Limb (tissue), 2 donors: ENCODE measurements around the gene ANKRD45.
"Not testable (repeated sequence)": the region's sequence is repeated elsewhere in the genome, so short reads cannot be mapped to it uniquely, and the experiment has no call there.

Source experiments
- DNase-seq, 2 donors: peaks; one replicate each; pipeline ENCODE4 v3.0.0-alpha.2; 2016; ENCODE audit errors: extremely low spot score in 2 of 2

Gene ANKRD45

DNA sequence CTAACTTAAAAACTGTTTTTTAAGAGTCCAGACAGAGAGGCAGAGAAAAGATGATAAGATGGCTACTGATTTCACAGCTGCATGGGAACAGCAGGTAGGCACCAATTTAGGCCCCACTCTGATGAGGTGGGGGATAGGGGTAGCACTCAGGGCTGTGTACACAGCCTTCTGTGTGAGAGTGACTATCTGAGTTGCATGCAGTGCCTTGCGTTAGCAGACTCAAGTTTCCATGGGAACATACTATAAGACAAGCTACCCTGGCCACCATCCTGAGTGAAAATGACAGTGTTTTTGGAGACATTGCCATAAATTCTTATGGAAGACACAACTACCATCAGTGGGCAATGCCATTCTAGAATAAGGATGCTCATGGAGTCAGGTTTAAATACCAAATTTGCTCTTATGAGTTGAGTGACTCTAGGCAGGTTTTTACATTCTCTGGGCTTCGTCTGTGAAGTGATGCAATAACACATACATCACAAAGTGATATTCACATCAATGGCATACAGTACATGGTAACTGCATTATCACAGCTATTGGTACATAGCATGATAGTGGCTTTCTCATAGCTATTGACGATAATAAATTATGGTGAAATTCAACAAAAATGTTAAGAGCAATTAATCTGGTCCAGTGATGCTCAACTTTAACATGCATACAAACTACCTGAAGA, 97.3 kb downstream of the ANKRD45 start:
- no peak for DNase-seq

DNA sequence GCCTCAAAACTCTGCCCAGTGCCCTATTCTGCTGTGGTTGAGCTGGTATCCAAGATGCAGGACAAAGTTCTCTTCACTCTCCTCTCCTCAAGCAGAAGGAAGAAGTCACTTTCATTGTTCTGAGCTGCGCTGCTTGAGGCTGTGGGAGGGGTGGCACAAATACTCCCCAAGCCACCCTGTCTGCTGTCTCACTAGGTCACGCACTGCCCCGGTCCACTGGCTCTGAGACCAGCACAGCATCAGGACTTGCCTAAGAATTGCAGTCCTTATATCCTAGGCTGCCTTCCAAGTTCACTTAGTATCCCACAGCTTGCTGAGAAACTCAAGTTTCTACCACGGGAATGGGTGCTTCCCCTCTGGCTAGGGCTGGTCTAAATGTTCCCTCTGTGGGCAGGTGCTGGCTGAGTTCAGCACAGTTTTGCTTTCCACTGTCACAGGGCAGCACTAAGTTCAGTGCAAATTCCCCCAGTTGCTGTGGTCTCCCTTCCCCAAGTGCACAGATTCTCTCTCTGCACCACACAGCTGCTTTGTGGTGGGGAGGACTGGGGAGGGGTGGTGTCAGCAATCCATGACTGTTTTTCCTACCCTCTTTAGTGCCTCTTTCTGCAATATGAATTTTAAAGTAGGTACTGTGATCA, 99.2 kb downstream of the ANKRD45 start:
- DNase-seq = no peak

DNA sequence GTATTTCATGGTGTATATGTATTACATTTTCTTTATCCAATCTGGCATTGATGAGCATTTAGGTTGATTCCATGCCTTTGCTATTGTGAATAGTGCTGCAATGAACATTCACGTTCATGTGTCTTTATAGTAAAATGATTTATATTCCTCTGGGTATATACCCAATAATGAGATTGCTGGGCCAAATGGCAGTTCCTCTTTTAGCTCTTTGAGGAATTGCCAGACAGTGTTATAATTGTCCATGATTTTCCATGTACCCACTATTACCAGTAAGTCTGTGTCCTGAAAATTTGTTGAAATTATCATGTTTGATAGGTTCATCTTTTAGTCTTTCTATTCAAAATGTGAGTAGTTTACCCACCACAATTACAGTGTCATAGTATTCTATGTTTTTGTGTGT, 101.2 kb downstream of the ANKRD45 start:
- DNase-seq = no peak

DNA sequence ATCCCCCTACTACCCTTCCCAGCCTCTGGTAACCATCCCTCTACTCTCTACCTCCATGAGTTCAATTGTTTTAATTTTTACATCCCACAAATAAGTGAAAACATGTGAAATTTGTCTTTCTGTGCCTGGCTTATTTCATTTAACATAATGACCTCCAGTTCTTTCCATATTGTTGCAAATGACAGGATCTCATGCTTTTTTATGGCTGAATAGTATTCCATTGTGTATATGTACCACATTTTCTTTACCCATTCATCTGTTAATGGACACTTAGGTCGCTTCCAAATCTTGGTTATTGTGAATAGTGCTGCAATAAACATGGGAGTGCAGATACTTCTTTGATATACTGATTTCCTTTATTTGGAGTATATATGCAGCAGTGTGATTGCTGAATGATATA, 105.8 kb downstream of the ANKRD45 start:
- DNase-seq = not testable (repeated sequence)

DNA sequence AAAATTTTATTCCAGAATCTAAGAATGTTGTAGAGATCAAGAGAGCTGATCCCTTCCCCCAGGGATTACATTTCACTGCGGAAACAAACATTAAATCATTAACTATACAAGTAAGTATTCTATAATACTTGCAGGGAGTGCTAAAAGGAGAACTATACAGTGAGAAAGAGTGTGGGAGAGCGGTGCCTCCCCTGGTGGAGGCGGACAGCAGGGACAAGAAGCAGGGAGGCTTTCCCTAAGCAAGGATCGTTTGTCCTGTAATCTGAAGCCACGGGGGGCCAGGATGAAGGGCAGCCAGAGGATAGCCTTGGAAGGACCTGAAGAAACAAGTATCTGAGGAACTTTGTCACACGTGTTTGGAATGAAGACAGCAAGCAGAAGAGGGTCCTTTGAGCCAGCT, 106.8 kb downstream of the ANKRD45 start:
- no peak for DNase-seq

DNA sequence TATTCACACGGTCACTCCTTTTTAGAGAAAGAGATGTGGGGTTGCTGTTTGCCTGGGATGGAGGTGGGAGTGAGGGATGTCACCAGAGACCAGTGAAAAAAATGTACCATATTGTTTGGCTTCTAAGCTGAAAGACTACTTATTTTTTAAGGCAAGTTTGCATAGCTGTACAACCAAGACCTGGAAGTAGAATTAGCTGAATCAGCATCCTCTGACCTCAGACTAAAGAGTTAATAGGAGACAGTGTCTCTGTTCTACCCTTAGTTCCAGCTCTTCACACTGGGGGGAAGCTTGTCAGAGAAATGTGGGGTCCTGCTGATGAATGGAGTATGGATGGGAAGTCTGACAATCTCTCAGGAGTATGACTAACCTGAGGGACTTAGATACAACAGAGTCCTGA, 108.4 kb downstream of the ANKRD45 start:
- no peak for DNase-seq

DNA sequence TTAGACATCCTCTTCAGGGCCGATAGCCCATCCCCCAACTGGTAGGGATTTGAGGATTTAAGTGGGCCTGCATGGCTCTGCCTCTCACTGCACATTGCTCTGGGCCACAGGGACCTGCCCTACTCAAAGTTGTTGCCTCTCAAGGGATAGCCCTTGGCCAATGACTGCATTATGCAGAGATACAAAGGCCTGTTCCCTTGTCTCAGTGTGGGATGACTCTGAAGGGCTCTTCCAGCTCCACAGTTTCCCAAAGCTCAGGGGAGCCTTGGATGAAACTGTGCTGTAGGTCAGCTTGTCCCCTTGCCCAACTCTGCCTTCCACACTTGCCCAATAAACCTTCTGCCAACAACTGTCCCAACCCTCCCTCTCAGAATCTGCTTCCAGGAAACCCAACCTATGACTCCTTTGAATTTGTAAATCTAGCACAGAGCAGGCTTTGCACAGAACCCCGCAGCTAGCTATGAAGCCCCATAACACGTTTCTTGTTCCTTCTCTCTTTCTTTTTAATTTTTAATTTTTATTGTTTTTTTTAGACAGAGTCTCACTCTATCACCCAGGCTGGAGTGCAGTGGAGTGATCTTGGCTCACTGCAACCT, 109.3 kb downstream of the ANKRD45 start:
- no peak for DNase-seq
